ENCODE measurements around the gene HP1BP3. TPM values are rescaled to one million over a fixed set of nuclear protein-coding genes. Genes with fewer than 3 reads are reported as not detected.

Gene HP1BP3
- total RNA-seq, 1 experiment from 2014 or later, result 207 TPM

DNA sequence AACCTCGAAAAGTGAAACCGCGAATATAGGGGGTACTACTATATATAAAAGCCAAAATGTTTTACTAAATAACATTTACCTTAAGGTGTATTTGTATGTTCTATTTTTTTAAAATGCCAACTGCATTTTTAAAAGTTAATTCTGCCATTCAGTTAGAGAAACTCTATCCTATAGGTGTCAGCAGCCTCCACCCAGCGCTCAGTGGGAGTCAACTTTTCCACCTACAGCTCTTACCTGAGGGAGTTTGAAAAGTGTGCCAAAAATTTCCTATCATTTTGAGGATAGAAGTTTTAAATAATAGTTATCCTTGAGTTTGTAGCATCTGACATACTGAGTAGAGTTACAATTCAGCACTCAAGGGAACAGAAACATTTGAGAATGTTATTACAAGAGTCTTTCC, 6.1 kb upstream of the HP1BP3 start:
- H3K4me2 ChIP-seq (ENCODE audit: low read length), result no peak overlapping the region
- ChIA-PET RAD21 (ENCODE audit: low non-redundant PET in 1 of 2, low total read pairs in 2 of 2, uncharacterized antibody in 2 of 2, unreplicated experiment in 2 of 2) (no interaction called here), CTCF (interaction anchor here (1.4 kb wide), 1 partner anchor 402 kb away, joined by 3 read pairs; no protein-coding TSS in a partner anchor), POLR2A (no interaction called here)
- H3K4me3 ChIP-seq (replicated peaks in 1 of 2; ENCODE audit: low read depth in 1 of 2, low read length in 2 of 2), result no peak overlapping the region
- H3K27me3 ChIP-seq (ENCODE audit: insufficient read depth, low read length), result no peaks in the 10 kb centered on the region
- no peak overlapping the region for H3K27ac ChIP-seq (ENCODE audit: low read depth, low read length)
- BruUV-seq (replicated peaks), result no TSS peak
- H4K20me1 ChIP-seq (ENCODE audit: insufficient read depth), result no peaks in the 10 kb centered on the region
- no peak overlapping the region for H2AFZ ChIP-seq (ENCODE audit: low read depth, low read length, poor library complexity, severe bottlenecking)
- H3K79me2 ChIP-seq (ENCODE audit: insufficient read depth, low read length), result no peaks in the 10 kb centered on the region
- H3K36me3 ChIP-seq (ENCODE audit: control insufficient read depth in 1 of 2, insufficient read depth in 2 of 2, low read length in 2 of 2), result no peaks in the 10 kb centered on the region
- peaks cover under 1 to 3% of the 10 kb centered on the region in 2 experiments; a peak in 3 of 4 replicates for H3K4me1 ChIP-seq (ENCODE audit: control insufficient read depth in 1 of 2, insufficient read depth in 2 of 2, low read length in 2 of 2)
- DNase-seq (ENCODE audit: low read depth, low spot score) (no peak), ATAC-seq (no peak)
- no peak overlapping the region for H3K9ac ChIP-seq (ENCODE audit: low read length)
- H3K9me2 ChIP-seq (ENCODE audit: insufficient read depth), result no peaks in the 10 kb centered on the region
- no peak for TF ChIP-seq EZH2 (IDR thresholded peaks at IDR 0.05)
- TF ChIP-seq, protein P1, sequence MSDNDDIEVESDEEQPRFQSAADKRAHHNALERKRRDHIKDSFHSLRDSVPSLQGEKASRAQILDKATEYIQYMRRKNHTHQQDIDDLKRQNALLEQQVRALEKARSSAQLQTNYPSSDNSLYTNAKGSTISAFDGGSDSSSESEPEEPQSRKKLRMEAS (IDR thresholded peaks at IDR 0.05), result no peak
- no peaks in the 10 kb centered on the region for H3K9me3 ChIP-seq (ENCODE audit: control insufficient read depth in 1 of 2, insufficient read depth in 1 of 2, low read depth in 1 of 2, low read length in 2 of 2)
- intact Hi-C loops (cut with micrococcal nuclease), result no loop called here

GRCh38 chr1:20792196-20792595, 5.1 kb upstream of the HP1BP3 start:
- ChIA-PET RAD21 (ENCODE audit: low non-redundant PET in 1 of 2, low total read pairs in 2 of 2, uncharacterized antibody in 2 of 2, unreplicated experiment in 2 of 2) (no interaction called here), CTCF (no interaction called here), POLR2A (no interaction called here)
- H4K20me1 ChIP-seq (ENCODE audit: insufficient read depth), result no peaks in the 10 kb centered on the region
- no peaks in the 10 kb centered on the region for H3K27me3 ChIP-seq (ENCODE audit: insufficient read depth, low read length)
- peaks cover 8 to 10% of the 10 kb centered on the region in 2 experiments for H3K4me1 ChIP-seq (ENCODE audit: control insufficient read depth in 1 of 2, insufficient read depth in 2 of 2, low read length in 2 of 2)
- H3K36me3 ChIP-seq (ENCODE audit: control insufficient read depth in 1 of 2, insufficient read depth in 2 of 2, low read length in 2 of 2), result no peaks in the 10 kb centered on the region
- TF ChIP-seq ELF1 (IDR thresholded peaks at IDR 0.05; ENCODE audit: borderline replicate concordance, low read depth) (no peak), POLR2A (IDR thresholded peaks at IDR 0.05; ENCODE audit: borderline replicate concordance, extremely low read depth, insufficient read depth, insufficient read length) (no peak), REST (IDR thresholded peaks at IDR 0.05; ENCODE audit: low read depth) (no peak), YY1 (IDR thresholded peaks at IDR 0.05; ENCODE audit: extremely low read depth, insufficient replicate concordance, low read depth, low read length) (no peak), SIN3A (IDR thresholded peaks at IDR 0.05; ENCODE audit: low read depth) (no peak), FOSL1 (IDR thresholded peaks at IDR 0.05; ENCODE audit: low read depth) (no peak), POLR2AphosphoS5 (IDR thresholded peaks at IDR 0.05; ENCODE audit: low read depth, low read length) (no peak), ZFX (IDR thresholded peaks at IDR 0.05) (no peak), CEBPB (IDR thresholded peaks at IDR 0.05; ENCODE audit: low read depth) (no peak), TCF7L2 (IDR thresholded peaks at IDR 0.05; ENCODE audit: borderline replicate concordance, extremely low read depth, insufficient read depth, insufficient read length) (no peak)
- H3K4me3 ChIP-seq (replicated peaks in 1 of 2; ENCODE audit: low read depth in 1 of 2, low read length in 2 of 2), result no peak overlapping the region
- no peaks in the 10 kb centered on the region for H3K9me2 ChIP-seq (ENCODE audit: insufficient read depth)
- DNase-seq (ENCODE audit: low read depth, low spot score) (no peak), ATAC-seq (no peak)
- intact Hi-C loops (cut with micrococcal nuclease), result no loop called here
- no peaks in the 10 kb centered on the region for H3K9me3 ChIP-seq (ENCODE audit: control insufficient read depth in 1 of 2, insufficient read depth in 1 of 2, low read depth in 1 of 2, low read length in 2 of 2)
- no peaks in the 10 kb centered on the region for H3K79me2 ChIP-seq (ENCODE audit: insufficient read depth, low read length)
- no peak overlapping the region for H3K4me2 ChIP-seq (ENCODE audit: low read length)
- no TSS peak for BruUV-seq (replicated peaks)
- H2AFZ ChIP-seq (ENCODE audit: low read depth, low read length, poor library complexity, severe bottlenecking), result no peak overlapping the region
- H3K9ac ChIP-seq (ENCODE audit: low read length), result no peak overlapping the region
- no peak overlapping the region for H3K27ac ChIP-seq (ENCODE audit: low read depth, low read length)

Data from HCT116 (cell line).